ENCODE results near the gene PHLDA3. TPM values are rescaled to one million over a fixed set of nuclear protein-coding genes. Genes with fewer than 3 reads are reported as not detected.
"Not testable (repeated sequence)": the region's sequence is repeated elsewhere in the genome, so short reads cannot be mapped to it uniquely, and the experiment has no call there.

PHLDA3 gene
- total RNA-seq, 1 donor from 2014 or later, result 150 TPM

- Mint-ChIP-seq H3K4me3 (ENCODE audit: unreplicated experiment) (no peak overlapping the region), H3K36me3 (ENCODE audit: low read depth, unreplicated experiment) (peaks cover 46% of the 10 kb centered on the region), H3K9me3 (ENCODE audit: unreplicated experiment) (peaks cover 2% of the 10 kb centered on the region), H3K4me1 (ENCODE audit: low read depth, unreplicated experiment) (peaks cover 44% of the 10 kb centered on the region), H3K27ac (ENCODE audit: unreplicated experiment) (peak overlapping the region; percentile 69), H3K27me3 (ENCODE audit: low read depth, unreplicated experiment) (no peaks in the 10 kb centered on the region)
- H3K4me1 ChIP-seq (ENCODE audit: insufficient read depth, low read length), result peaks cover 56% of the 10 kb centered on the region
- H3K79me2 ChIP-seq (ENCODE audit: insufficient read depth, low read length), result peaks cover 88% of the 10 kb centered on the region
- H3K36me3 ChIP-seq (ENCODE audit: insufficient read depth, low read length), result peaks cover 46% of the 10 kb centered on the region
- peak; percentile 79 for DNase-seq (ENCODE audit: low read depth)
- H4K20me1 ChIP-seq (ENCODE audit: insufficient read depth, low read length), result peaks cover 96% of the 10 kb centered on the region
- TF ChIP-seq CTCF (IDR thresholded peaks at IDR 0.05; ENCODE audit: insufficient read depth, low read depth, low read length) (no peak), EZH2 (IDR thresholded peaks at IDR 0.05; ENCODE audit: insufficient read depth, low read length) (no peak)
- H2AFZ ChIP-seq (ENCODE audit: low read depth, low read length), result no peak overlapping the region
- no peaks in the 10 kb centered on the region for H3K27me3 ChIP-seq (ENCODE audit: insufficient read depth, low read length)
- no peak overlapping the region for H3K4me3 ChIP-seq (ENCODE audit: insufficient read depth, low read depth, low read length)
- H3K9me3 ChIP-seq (ENCODE audit: insufficient read depth, low read depth, low read length), result no peaks in the 10 kb centered on the region
- no peak for FAIRE-seq
- peak overlapping the region; percentile 61 for H3K4me2 ChIP-seq (ENCODE audit: low read length)
- peak overlapping the region; percentile 31 for H3K9ac ChIP-seq (ENCODE audit: low read length)
- H3K27ac ChIP-seq (ENCODE audit: low read depth, low read length), result no peak overlapping the region
These were observed 25.0 kb upstream of the PHLDA3 start for GRCh38 chr1:201493757-201494617.

- not testable (repeated sequence) for H3K27me3 Mint-ChIP-seq (ENCODE audit: low read depth, unreplicated experiment)
These were observed 24.2 kb upstream of the PHLDA3 start for GRCh38 chr1:201493026-201493656.

GRCh38 chr1:201491896-201492511, 23.0 kb upstream of the PHLDA3 start:
- Mint-ChIP-seq H3K4me1 (ENCODE audit: low read depth, unreplicated experiment) (peaks cover 50% of the 10 kb centered on the region), H3K27ac (ENCODE audit: unreplicated experiment) (no peak overlapping the region), H3K4me3 (ENCODE audit: unreplicated experiment) (peak overlapping the region; percentile 17), H3K9me3 (ENCODE audit: unreplicated experiment) (peaks cover 2% of the 10 kb centered on the region), H3K27me3 (ENCODE audit: low read depth, unreplicated experiment) (no peaks in the 10 kb centered on the region), H3K36me3 (ENCODE audit: low read depth, unreplicated experiment) (peaks cover 58% of the 10 kb centered on the region)
- Histone ChIP-seq H3K27ac (ENCODE audit: low read depth, low read length) (no peak overlapping the region), H3K4me2 (ENCODE audit: low read length) (no peak overlapping the region), H3K4me3 (ENCODE audit: insufficient read depth, low read depth, low read length) (no peak overlapping the region), H2AFZ (ENCODE audit: low read depth, low read length) (no peak overlapping the region), H3K79me2 (ENCODE audit: insufficient read depth, low read length) (peaks cover 81% of the 10 kb centered on the region), H3K27me3 (ENCODE audit: insufficient read depth, low read length) (no peaks in the 10 kb centered on the region), H3K36me3 (ENCODE audit: insufficient read depth, low read length) (peaks cover 57% of the 10 kb centered on the region), H3K4me1 (ENCODE audit: insufficient read depth, low read length) (peaks cover 60% of the 10 kb centered on the region), H4K20me1 (ENCODE audit: insufficient read depth, low read length) (peaks cover 96% of the 10 kb centered on the region), H3K9me3 (ENCODE audit: insufficient read depth, low read depth, low read length) (no peaks in the 10 kb centered on the region), H3K9ac (ENCODE audit: low read length) (no peak overlapping the region)
- no peak for FAIRE-seq
- TF ChIP-seq CTCF (IDR thresholded peaks at IDR 0.05; ENCODE audit: insufficient read depth, low read depth, low read length), result no peak
- no peak for TF ChIP-seq EZH2 (IDR thresholded peaks at IDR 0.05; ENCODE audit: insufficient read depth, low read length)
- no peak for DNase-seq (ENCODE audit: low read depth)

More at GRCh38 chr1:201493026-201493656, 24.2 kb upstream of the PHLDA3 start:
- H3K9ac ChIP-seq (ENCODE audit: low read length); H2AFZ ChIP-seq (ENCODE audit: low read depth, low read length); H3K27ac ChIP-seq (ENCODE audit: low read depth, low read length); H3K9me3 Mint-ChIP-seq (ENCODE audit: unreplicated experiment); H3K4me2 ChIP-seq (ENCODE audit: low read length); H3K27ac Mint-ChIP-seq (ENCODE audit: unreplicated experiment); H3K27me3 ChIP-seq (ENCODE audit: insufficient read depth, low read length); H3K4me3 Mint-ChIP-seq (ENCODE audit: unreplicated experiment); FAIRE-seq; H3K9me3 ChIP-seq (ENCODE audit: insufficient read depth, low read depth, low read length); DNase-seq (ENCODE audit: low read depth); H3K4me3 ChIP-seq (ENCODE audit: insufficient read depth, low read depth, low read length): not testable (repeated sequence)
- peaks cover 46% of the 10 kb centered on the region for H3K36me3 ChIP-seq (ENCODE audit: insufficient read depth, low read length)
- Mint-ChIP-seq H3K36me3 (ENCODE audit: low read depth, unreplicated experiment) (peaks cover 53% of the 10 kb centered on the region), H3K4me1 (ENCODE audit: low read depth, unreplicated experiment) (peaks cover 45% of the 10 kb centered on the region)
- H3K79me2 ChIP-seq (ENCODE audit: insufficient read depth, low read length), result peaks cover 86% of the 10 kb centered on the region
- H4K20me1 ChIP-seq (ENCODE audit: insufficient read depth, low read length), result peaks cover 96% of the 10 kb centered on the region
- H3K4me1 ChIP-seq (ENCODE audit: insufficient read depth, low read length), result peaks cover 60% of the 10 kb centered on the region

Measured in astrocyte (in vitro differentiated cells and primary cell).